Type B pancreatic cell (in vitro differentiated cells): Measurements from ENCODE around the gene CDK16. TPM values are rescaled to one million over a fixed set of nuclear protein-coding genes. Genes with fewer than 3 reads are reported as not detected.

Experiments
- DNase-seq: peaks from one replicate; pipeline ENCODE4 v3.0.0; 2021; ENCODE audit warnings: mixed read lengths; ENCODE audit not compliant: unreplicated experiment; ENCODE audit errors: extremely low spot score
- H3K27ac Mint-ChIP-seq: 2 replicates; pipeline ENCODE4 v1.8.0; 2021; ENCODE audit warnings: mild to moderate bottlenecking, mixed read lengths
- H3K27me3 Mint-ChIP-seq: 2 replicates; pipeline ENCODE4 v1.8.0; 2021; ENCODE audit warnings: mixed read lengths
- H3K36me3 Mint-ChIP-seq: 2 replicates; pipeline ENCODE4 v1.8.0; 2021; ENCODE audit warnings: mixed read lengths
- H3K4me1 Mint-ChIP-seq: one replicate; pipeline ENCODE4 v1.8.0; 2021; ENCODE audit warnings: mixed read lengths; ENCODE audit not compliant: unreplicated experiment
- H3K4me3 Mint-ChIP-seq: 2 replicates; pipeline ENCODE4 v1.8.0; 2021; ENCODE audit warnings: mild to moderate bottlenecking, mixed read lengths
- H3K9me3 Mint-ChIP-seq: 2 replicates; pipeline ENCODE4 v1.8.0; 2021; ENCODE audit warnings: mixed read lengths
- long read RNA-seq: library from polyadenylated mRNA; unstranded; transcript quantifications from one replicate; pipeline ENCODE4 v2.0.0, GENCODE V29; 2020
- total RNA-seq: library from RNA; stranded (reverse); gene quantifications from 2 replicates; pipeline ENCODE4 v1.2.1, GENCODE V29; 2021; ENCODE audit warnings: low replicate concordance
- TF ChIP-seq, protein P1 (sequence below): fragments of 200-600 bp; sonication (generic); conservative IDR thresholded peaks from 2 replicates; pipeline ENCODE4 v1.5.0; 2021; ENCODE audit warnings: antibody characterized with exemption, mild to moderate bottlenecking

Gene CDK16
- 206 and 234 TPM in 2 replicates for total RNA-seq
- long read RNA-seq, transcript CDK16-204 (16 exons, 3,158 nt) = major isoform, 5 of 12 reads
- long read RNA-seq, partial matches to known transcripts = 5 of 12 reads
- long read RNA-seq, other reads (novel, unspliced or antisense) = 1 of 12 reads

DNA sequence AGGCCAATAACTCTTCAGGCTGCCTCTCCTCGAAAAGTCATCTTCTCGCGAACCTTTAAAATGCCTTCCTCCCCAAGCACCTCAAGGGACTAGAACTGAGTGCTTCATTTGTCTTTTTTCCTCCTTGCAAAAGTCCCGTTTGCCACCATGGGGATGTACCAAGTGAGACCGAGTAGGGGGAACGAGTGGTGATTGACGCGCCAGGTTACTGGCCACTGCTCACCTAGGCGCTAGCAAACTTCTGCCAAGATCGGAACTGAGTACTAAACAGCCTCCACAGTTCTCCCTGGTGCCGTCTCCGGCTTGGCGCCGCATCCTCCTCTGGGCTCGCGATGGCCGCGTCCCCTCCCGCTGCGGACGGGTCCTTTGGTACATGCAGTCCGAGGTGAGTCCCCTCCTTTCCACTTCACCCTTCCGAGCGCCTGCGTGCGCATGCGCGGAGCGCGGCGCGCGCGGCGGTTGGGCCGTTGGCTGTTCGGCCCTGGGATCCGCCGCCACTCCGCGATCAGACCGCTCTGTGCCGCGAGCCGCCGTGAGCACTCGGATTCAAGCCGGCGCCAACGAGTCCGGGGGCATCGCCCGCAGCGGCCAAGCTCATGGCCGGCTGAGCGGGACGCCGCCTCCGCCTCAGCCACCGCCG is at the start of gene CDK16:
Gene CDK16 (plus strand): TSS at position 402 of the 640 bp plus-strand sequence. CDS start 4,877 bp downstream, outside the sequence.
- no peaks in the 10 kb centered on the region for H3K9me3 Mint-ChIP-seq
- H3K36me3 Mint-ChIP-seq = peaks cover 33% of the 10 kb centered on the region
- H3K27ac Mint-ChIP-seq = peak within 1 kb of the TSS; percentile 98
- DNase-seq = peak; percentile 88
- TF ChIP-seq, protein P1, sequence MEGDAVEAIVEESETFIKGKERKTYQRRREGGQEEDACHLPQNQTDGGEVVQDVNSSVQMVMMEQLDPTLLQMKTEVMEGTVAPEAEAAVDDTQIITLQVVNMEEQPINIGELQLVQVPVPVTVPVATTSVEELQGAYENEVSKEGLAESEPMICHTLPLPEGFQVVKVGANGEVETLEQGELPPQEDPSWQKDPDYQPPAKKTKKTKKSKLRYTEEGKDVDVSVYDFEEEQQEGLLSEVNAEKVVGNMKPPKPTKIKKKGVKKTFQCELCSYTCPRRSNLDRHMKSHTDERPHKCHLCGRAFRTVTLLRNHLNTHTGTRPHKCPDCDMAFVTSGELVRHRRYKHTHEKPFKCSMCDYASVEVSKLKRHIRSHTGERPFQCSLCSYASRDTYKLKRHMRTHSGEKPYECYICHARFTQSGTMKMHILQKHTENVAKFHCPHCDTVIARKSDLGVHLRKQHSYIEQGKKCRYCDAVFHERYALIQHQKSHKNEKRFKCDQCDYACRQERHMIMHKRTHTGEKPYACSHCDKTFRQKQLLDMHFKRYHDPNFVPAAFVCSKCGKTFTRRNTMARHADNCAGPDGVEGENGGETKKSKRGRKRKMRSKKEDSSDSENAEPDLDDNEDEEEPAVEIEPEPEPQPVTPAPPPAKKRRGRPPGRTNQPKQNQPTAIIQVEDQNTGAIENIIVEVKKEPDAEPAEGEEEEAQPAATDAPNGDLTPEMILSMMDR = no peak
- H3K27me3 Mint-ChIP-seq = no peaks in the 10 kb centered on the region
- peak within 1 kb of the TSS; percentile 98 for H3K4me3 Mint-ChIP-seq
- H3K4me1 Mint-ChIP-seq = peaks cover 36% of the 10 kb centered on the region

GRCh38 chrX:47169273-47169672 is 49.2 kb upstream of the CDK16 start:
- TF ChIP-seq, protein P1 = no peak
- Mint-ChIP-seq H3K36me3 (peaks cover 4% of the 10 kb centered on the region), H3K9me3 (peaks cover 5% of the 10 kb centered on the region), H3K4me1 (no peaks in the 10 kb centered on the region), H3K27me3 (no peaks in the 10 kb centered on the region), H3K27ac (no peak overlapping the region), H3K4me3 (no peak overlapping the region)
- DNase-seq = no peak

GRCh38 chrX:47169726-47170515 is 48.6 kb upstream of the CDK16 start:
- TF ChIP-seq, protein P1 = no peak
- DNase-seq = no peak
- H3K9me3 Mint-ChIP-seq = peaks cover 1% of the 10 kb centered on the region
- peaks cover 1% of the 10 kb centered on the region for H3K36me3 Mint-ChIP-seq
- no peak overlapping the region for H3K4me3 Mint-ChIP-seq
- H3K27me3 Mint-ChIP-seq = no peaks in the 10 kb centered on the region
- no peaks in the 10 kb centered on the region for H3K4me1 Mint-ChIP-seq
- H3K27ac Mint-ChIP-seq = no peak overlapping the region

DNA sequence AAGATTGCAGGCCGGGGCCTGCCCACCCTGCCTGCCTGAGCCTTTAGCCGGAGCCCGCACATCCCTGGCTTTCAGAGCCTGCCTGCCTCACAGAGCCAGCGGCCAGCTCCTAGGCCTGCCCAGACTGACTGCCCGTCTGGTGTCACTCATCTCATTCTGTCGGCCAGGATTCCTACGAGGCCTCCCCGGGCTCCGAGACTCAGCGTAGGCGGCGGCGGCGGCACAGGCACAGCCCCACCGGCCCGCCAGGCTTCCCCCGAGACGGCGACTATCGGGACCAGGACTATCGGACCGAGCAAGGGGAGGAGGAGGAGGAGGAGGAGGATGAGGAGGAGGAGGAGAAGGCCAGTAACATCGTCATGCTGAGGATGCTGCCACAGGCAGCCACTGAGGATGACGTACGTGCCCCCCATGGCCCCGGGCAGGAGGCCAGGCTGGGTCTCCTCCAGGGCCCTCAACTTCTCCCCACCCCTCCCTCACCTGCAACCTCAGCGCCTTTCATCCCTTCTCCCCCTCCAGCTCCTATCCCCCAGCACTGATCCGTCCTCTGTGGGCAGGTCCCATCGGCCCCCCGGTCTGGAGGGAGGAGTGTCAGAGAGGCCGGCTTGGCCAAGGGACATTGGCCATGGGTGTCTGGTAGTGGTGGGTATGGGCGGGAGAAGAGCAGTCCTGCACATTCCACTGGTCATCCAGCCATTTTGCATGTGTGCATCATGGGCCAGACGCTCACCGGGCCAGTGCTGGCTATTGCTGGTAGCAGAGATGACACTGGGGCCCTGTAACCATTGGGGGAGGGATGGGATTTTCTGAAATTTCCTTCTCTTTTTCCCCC is 47.4 kb upstream of the CDK16 start:
- Mint-ChIP-seq H3K4me3 (no peak overlapping the region), H3K4me1 (no peaks in the 10 kb centered on the region), H3K36me3 (no peaks in the 10 kb centered on the region), H3K27ac (no peak overlapping the region), H3K9me3 (no peaks in the 10 kb centered on the region), H3K27me3 (no peaks in the 10 kb centered on the region)
- no peak for DNase-seq
- TF ChIP-seq, protein P1 = no peak

GRCh38 chrX:47171996-47172395 is 46.5 kb upstream of the CDK16 start:
- H3K4me3 Mint-ChIP-seq = no peak overlapping the region
- no peaks in the 10 kb centered on the region for H3K27me3 Mint-ChIP-seq
- H3K4me1 Mint-ChIP-seq = no peaks in the 10 kb centered on the region
- no peak for DNase-seq
- TF ChIP-seq, protein P1 = no peak
- H3K36me3 Mint-ChIP-seq = no peaks in the 10 kb centered on the region
- H3K27ac Mint-ChIP-seq = no peak overlapping the region
- H3K9me3 Mint-ChIP-seq = no peaks in the 10 kb centered on the region
